Immature natural killer cell (primary cell): ENCODE measurements around the gene RCN2. TPM values are rescaled to one million over a fixed set of nuclear protein-coding genes. Genes with fewer than 3 reads are reported as not detected.
A peak's percentile ranks its signal among the peaks of the same experiment; 100 is the strongest.

Experiments used
- DNase-seq, 3 donors: peaks; one replicate each; pipeline ENCODE4 v3.0.0; 2022; ENCODE audit warnings: mixed read lengths in 1 of 3
- H3K27ac Mint-ChIP-seq, 6 donors: one replicate each; pipeline ENCODE4 v1.8.0; 2020; ENCODE audit warnings: mixed read lengths in 6 of 6, mild to moderate bottlenecking in 5 of 6, inconsistent platforms in 4 of 6, moderate library complexity in 3 of 6
- H3K27me3 Mint-ChIP-seq, 3 donors: one replicate each; pipeline ENCODE4 v1.8.0; 2020 to 2021; ENCODE audit warnings: low read depth in 3 of 3, mild to moderate bottlenecking in 3 of 3, mixed read lengths in 3 of 3, moderate library complexity in 3 of 3, inconsistent platforms in 1 of 3
- H3K36me3 Mint-ChIP-seq, 3 donors: one replicate each; pipeline ENCODE4 v1.8.0; 2020; ENCODE audit warnings: mixed read lengths in 3 of 3, inconsistent platforms in 2 of 3, mild to moderate bottlenecking in 2 of 3
- H3K4me1 Mint-ChIP-seq, 2 donors: one replicate each; pipeline ENCODE4 v1.8.0; 2020; ENCODE audit warnings: inconsistent platforms in 2 of 2, mild to moderate bottlenecking in 2 of 2, mixed read lengths in 2 of 2, moderate library complexity in 1 of 2
- H3K4me3 Mint-ChIP-seq, 5 donors: one replicate each; pipeline ENCODE4 v1.8.0; 2020; ENCODE audit warnings: mild to moderate bottlenecking in 5 of 5, mixed read lengths in 5 of 5, inconsistent platforms in 3 of 5, moderate library complexity in 3 of 5
- H3K9me3 Mint-ChIP-seq, 6 donors: one replicate each; pipeline ENCODE4 v1.8.0; 2020; ENCODE audit warnings: mild to moderate bottlenecking in 6 of 6, mixed read lengths in 6 of 6, inconsistent platforms in 4 of 6, moderate library complexity in 3 of 6
- polyA plus RNA-seq, 3 donors: library from polyadenylated mRNA; unstranded; fragments of 300-500 nt; fragmentation: Illumina TruSeq; gene quantifications; one replicate each; pipeline ENCODE4 v1.2.3, GENCODE V29; 2021

Gene RCN2
- polyA plus RNA-seq, 3 donors from 2014 or later: 54.0 to 68.2 (median 64.1) TPM

GRCh38 chr15:76983590-76984375 is 52.2 kb downstream of the RCN2 start:
- no peaks in the 10 kb centered on the region for H3K4me1 Mint-ChIP-seq
- peaks cover 0 to 1% (median 0%) of the 10 kb centered on the region in 6 donors for H3K9me3 Mint-ChIP-seq
- H3K4me3 Mint-ChIP-seq: no peak overlapping the region
- peaks cover 0 to 1% (median 0%) of the 10 kb centered on the region in 3 donors for H3K27me3 Mint-ChIP-seq
- peak overlapping the region in 2 of 6 donors; percentile 1 to 34 for H3K27ac Mint-ChIP-seq
- no peaks in the 10 kb centered on the region for H3K36me3 Mint-ChIP-seq
- no peak for DNase-seq

- peaks cover 0 to 1% (median 0%) of the 10 kb centered on the region in 6 donors for H3K9me3 Mint-ChIP-seq
- peaks cover 0 to 6% (median 2%) of the 10 kb centered on the region in 3 donors for H3K27me3 Mint-ChIP-seq
- H3K4me1 Mint-ChIP-seq: no peaks in the 10 kb centered on the region
- peak overlapping the region in 1 of 6 donors; percentile 24 for H3K27ac Mint-ChIP-seq
- H3K4me3 Mint-ChIP-seq: no peak overlapping the region
- peaks cover 0 to 5% (median 0%) of the 10 kb centered on the region in 3 donors for H3K36me3 Mint-ChIP-seq
- DNase-seq: no peak
Measured at GRCh38 chr15:76986743-76987142, 55.2 kb downstream of the RCN2 start.

GRCh38 chr15:76987276-76987675 is 55.7 kb downstream of the RCN2 start:
- Mint-ChIP-seq H3K9me3 (peaks cover 0 to 1% (median 0%) of the 10 kb centered on the region in 6 donors), H3K27ac (peak overlapping the region in 1 of 6 donors; percentile 24), H3K4me3 (no peak overlapping the region), H3K4me1 (no peaks in the 10 kb centered on the region), H3K27me3 (peaks cover 0 to 5% (median 2%) of the 10 kb centered on the region in 3 donors), H3K36me3 (peaks cover 0 to 5% (median 0%) of the 10 kb centered on the region in 3 donors)
- DNase-seq: no peak

- peaks cover 3 to 4% of the 10 kb centered on the region in 2 donors for H3K4me1 Mint-ChIP-seq
- H3K36me3 Mint-ChIP-seq: peaks cover 0 to 5% (median 0%) of the 10 kb centered on the region in 3 donors
- peaks cover 0 to 7% (median 2%) of the 10 kb centered on the region in 3 donors for H3K27me3 Mint-ChIP-seq
- peak overlapping the region in 1 of 5 donors; percentile 53 for H3K4me3 Mint-ChIP-seq
- no peak for DNase-seq
- H3K27ac Mint-ChIP-seq: peak overlapping the region in 1 of 6 donors; percentile 74
- peaks cover 0 to 1% (median 0%) of the 10 kb centered on the region in 6 donors for H3K9me3 Mint-ChIP-seq
Measured at GRCh38 chr15:76987896-76988860, 56.6 kb downstream of the RCN2 start.

- H3K4me3 Mint-ChIP-seq: peak overlapping the region in 1 of 5 donors; percentile 53
Measured at GRCh38 chr15:76988867-76989780, 57.6 kb downstream of the RCN2 start.

GRCh38 chr15:76991048-76991447 is 59.5 kb downstream of the RCN2 start:
- Mint-ChIP-seq H3K4me3 (no peak overlapping the region), H3K27ac (peak overlapping the region in 1 of 6 donors; percentile 6)
- DNase-seq: no peak

More at GRCh38 chr15:76988867-76989780, 57.6 kb downstream of the RCN2 start:
- H3K36me3 Mint-ChIP-seq: peaks cover 0 to 5% (median 0%) of the 10 kb centered on the region in 3 donors
- peaks cover 0 to 1% (median 0%) of the 10 kb centered on the region in 6 donors for H3K9me3 Mint-ChIP-seq
- H3K27ac Mint-ChIP-seq: peak overlapping the region in 1 of 6 donors; percentile 74
- DNase-seq: no peak
- peaks cover 12 to 14% of the 10 kb centered on the region in 2 donors for H3K4me1 Mint-ChIP-seq
- peaks cover 0 to 7% (median 2%) of the 10 kb centered on the region in 3 donors for H3K27me3 Mint-ChIP-seq

GRCh38 chr15:76991741-76992645 is 60.4 kb downstream of the RCN2 start:
- Mint-ChIP-seq H3K4me3 (no peak overlapping the region), H3K36me3 (peaks cover 0 to 5% (median 0%) of the 10 kb centered on the region in 3 donors), H3K27ac (peak overlapping the region in 4 of 6 donors; percentile 12 to 79 (median 48)), H3K9me3 (no peaks in the 10 kb centered on the region), H3K4me1 (peaks cover 32 to 34% of the 10 kb centered on the region in 2 donors), H3K27me3 (peaks cover 0 to 7% (median 2%) of the 10 kb centered on the region in 3 donors)
- DNase-seq: no peak

More at GRCh38 chr15:76991048-76991447, 59.5 kb downstream of the RCN2 start:
- peaks cover 29 to 30% of the 10 kb centered on the region in 2 donors for H3K4me1 Mint-ChIP-seq
- H3K27me3 Mint-ChIP-seq: peaks cover 0 to 7% (median 2%) of the 10 kb centered on the region in 3 donors
- H3K36me3 Mint-ChIP-seq: peaks cover 0 to 5% (median 0%) of the 10 kb centered on the region in 3 donors
- no peaks in the 10 kb centered on the region for H3K9me3 Mint-ChIP-seq

GRCh38 chr15:76993114-76993725 is 61.7 kb downstream of the RCN2 start:
- peak overlapping the region in 4 of 5 donors; percentile 42 to 98 (median 75) for H3K4me3 Mint-ChIP-seq
- peaks cover 0 to 5% (median 0%) of the 10 kb centered on the region in 3 donors for H3K36me3 Mint-ChIP-seq
- no peak for DNase-seq
- H3K27me3 Mint-ChIP-seq: peaks cover 0 to 7% (median 2%) of the 10 kb centered on the region in 3 donors
- peak overlapping the region; percentile 87 to 96 (median 93) for H3K27ac Mint-ChIP-seq
- H3K9me3 Mint-ChIP-seq: no peaks in the 10 kb centered on the region
- peaks cover 44 to 46% of the 10 kb centered on the region in 2 donors for H3K4me1 Mint-ChIP-seq

GRCh38 chr15:76994001-76994400 is 62.5 kb downstream of the RCN2 start:
- Mint-ChIP-seq H3K9me3 (no peaks in the 10 kb centered on the region), H3K27ac (peak overlapping the region; percentile 87 to 96 (median 93)), H3K4me3 (peak overlapping the region; percentile 60 to 98 (median 98)), H3K4me1 (peaks cover 52 to 54% of the 10 kb centered on the region in 2 donors), H3K36me3 (peaks cover 4 to 5% (median 4%) of the 10 kb centered on the region in 3 donors), H3K27me3 (peaks cover 0 to 7% (median 2%) of the 10 kb centered on the region in 3 donors)
- DNase-seq: peak in 1 of 3 donors; percentile 48

- no peaks in the 10 kb centered on the region for H3K9me3 Mint-ChIP-seq
- peaks cover 4 to 5% (median 4%) of the 10 kb centered on the region in 3 donors for H3K36me3 Mint-ChIP-seq
- peaks cover 57 to 59% of the 10 kb centered on the region in 2 donors for H3K4me1 Mint-ChIP-seq
- H3K27ac Mint-ChIP-seq: peak overlapping the region; percentile 87 to 96 (median 93)
- DNase-seq: no peak
- H3K4me3 Mint-ChIP-seq: peak overlapping the region; percentile 95 to 98 (median 98)
- H3K27me3 Mint-ChIP-seq: peaks cover 0 to 7% (median 2%) of the 10 kb centered on the region in 3 donors
Measured at GRCh38 chr15:76994496-76994895, 62.9 kb downstream of the RCN2 start.
